Testis (tissue), 2 donors: Measurements from ENCODE around the gene EHBP1L1.
A peak's percentile ranks its signal among the peaks of the same experiment; 100 is the strongest.

Experiments used
- CTCF ChIP-seq, 3 experiments: fragments of 450-650 bp in 2 of 3; fragments of 200-600 bp in 1 of 3; sonication (generic) in 1 of 3; IDR thresholded peaks; one replicate each; pipeline ENCODE4 v1.5.1; 2016 to 2019; ENCODE audit warnings: antibody characterized with exemption in 3 of 3, mild to moderate bottlenecking in 2 of 3, moderate library complexity in 1 of 3
- POLR2A ChIP-seq: fragments of 450-650 bp; IDR thresholded peaks from one replicate; pipeline ENCODE4 v1.6.1; 2017; ENCODE audit warnings: antibody characterized with exemption, mild to moderate bottlenecking, moderate library complexity

GRCh38 chr11:65552388-65552951 is 23.4 kb upstream of the EHBP1L1 start:
- peak in 1 of 3 experiments; percentile 3 for TF ChIP-seq CTCF (IDR thresholded peaks at IDR 0.05)
- no peak for TF ChIP-seq POLR2A
